Measurements from ENCODE around the gene DNAJB9.

- TF ChIP-seq CTCF (IDR thresholded peaks at IDR 0.05) (no peak), POLR2A (IDR thresholded peaks at IDR 0.05) (no peak), POLR2AphosphoS5 (IDR thresholded peaks at IDR 0.05; ENCODE audit: insufficient read depth in 1 of 2, low read depth in 1 of 2) (no peak)
Observed at GRCh38 chr7:108529341-108529740, 40.3 kb upstream of the DNAJB9 start.

Data from vagina (tissue), 2 donors.